Suprapubic skin (tissue), 4 donors: ENCODE measurements around the gene CACNA2D4. TPM values are rescaled to one million over a fixed set of nuclear protein-coding genes. Genes with fewer than 3 reads are reported as not detected.

Experiments used
- DNase-seq, 2 donors: peaks; one replicate each; pipeline ENCODE4 v3.0.0-alpha.2; 2019; ENCODE audit warnings: low spot score in 2 of 2
- H3K27ac ChIP-seq: fragments of 200-600 bp; sonication (generic); one replicate; pipeline ENCODE4 v1.5.1; 2019
- H3K27me3 ChIP-seq: fragments of 200-600 bp; sonication (generic); one replicate; pipeline ENCODE4 v1.5.1; 2019
- H3K36me3 ChIP-seq: fragments of 200-600 bp; sonication (generic); one replicate; pipeline ENCODE4 v1.5.1; 2019
- H3K4me1 ChIP-seq: fragments of 200-600 bp; sonication (generic); one replicate; pipeline ENCODE4 v1.5.1; 2019
- H3K4me3 ChIP-seq: fragments of 200-600 bp; sonication (generic); one replicate; pipeline ENCODE4 v1.5.1; 2019; ENCODE audit warnings: mild to moderate bottlenecking
- H3K9me3 ChIP-seq: fragments of 200-600 bp; sonication (generic); one replicate; pipeline ENCODE4 v1.5.1; 2019
- CTCF ChIP-seq, 2 donors: fragments of 200-600 bp in 1 of 2; fragments of 450-650 bp in 1 of 2; sonication (generic) in 1 of 2; IDR thresholded peaks; one replicate each; pipeline ENCODE4 v1.5.1; 2016 to 2019; ENCODE audit warnings: antibody characterized with exemption in 2 of 2, mild to moderate bottlenecking in 1 of 2, moderate library complexity in 1 of 2
- EP300 ChIP-seq: sonication (generic); formaldehyde crosslinking; IDR thresholded peaks from one replicate; pipeline ENCODE4 v1.6.1; 2017; ENCODE audit warnings: antibody characterized with exemption
- POLR2A ChIP-seq, 2 donors: fragments of 450-650 bp; IDR thresholded peaks; one replicate each; pipeline ENCODE4 v1.6.1; 2017; ENCODE audit warnings: antibody characterized with exemption in 2 of 2, mild to moderate bottlenecking in 2 of 2, moderate library complexity in 2 of 2
- POLR2AphosphoS5 ChIP-seq, 3 donors: sonication (generic); formaldehyde crosslinking; IDR thresholded peaks; one replicate each; pipeline ENCODE4 v1.6.1; 2017; ENCODE audit warnings: antibody characterized with exemption in 3 of 3
- WGBS: methylation state at CpG from one replicate; pipeline ENCODE4 v1.1.5; 2018; 5-methylcytosine and 5-hydroxymethylcytosine counted together
- total RNA-seq, 4 donors: library from RNA; depleted of rRNA; stranded (reverse); fragments of >200 nt; gene quantifications; one replicate each; pipeline ENCODE4 v1.1.0, GENCODE V29; 2016

The CACNA2D4 gene
- total RNA-seq, 4 donors from 2014 or later, result 0.56 to 1.5 (median 0.97) TPM

GRCh38 chr12:1857821-1858220 is 60.6 kb downstream of the CACNA2D4 start:
- Histone ChIP-seq H3K36me3 (no peaks in the 10 kb centered on the region), H3K4me3 (no peak overlapping the region), H3K27ac (no peak overlapping the region), H3K4me1 (no peaks in the 10 kb centered on the region), H3K27me3 (peaks cover 6% of the 10 kb centered on the region), H3K9me3 (peaks cover 13% of the 10 kb centered on the region)
- WGBS, result 91% methylated on average over 7 of the region's 7 CpGs
- TF ChIP-seq CTCF (IDR thresholded peaks at IDR 0.05), result no peak
- no peak for TF ChIP-seq EP300
- no peak for TF ChIP-seq POLR2A (IDR thresholded peaks at IDR 0.05)
- TF ChIP-seq POLR2AphosphoS5 (IDR thresholded peaks at IDR 0.05), result no peak
- no peak for DNase-seq

- 69% methylated on average over 2 of the region's 2 CpGs for WGBS
- no peak overlapping the region for H3K4me3 ChIP-seq
- no peak overlapping the region for H3K27ac ChIP-seq
Measured at GRCh38 chr12:1857086-1857485, 61.4 kb downstream of the CACNA2D4 start.

GRCh38 chr12:1855241-1855640 is 63.2 kb downstream of the CACNA2D4 start:
- DNase-seq, result no peak
- Histone ChIP-seq H3K9me3 (peaks cover 13% of the 10 kb centered on the region), H3K4me3 (no peak overlapping the region), H3K27ac (no peak overlapping the region), H3K4me1 (no peaks in the 10 kb centered on the region), H3K36me3 (no peaks in the 10 kb centered on the region), H3K27me3 (peaks cover 6% of the 10 kb centered on the region)
- WGBS, result 47% methylated on average over 3 of the region's 3 CpGs
- no peak for TF ChIP-seq CTCF (IDR thresholded peaks at IDR 0.05)
- TF ChIP-seq POLR2AphosphoS5 (IDR thresholded peaks at IDR 0.05), result no peak
- TF ChIP-seq POLR2A (IDR thresholded peaks at IDR 0.05), result no peak
- no peak for TF ChIP-seq EP300

More at GRCh38 chr12:1857086-1857485, 61.4 kb downstream of the CACNA2D4 start:
- peaks cover 13% of the 10 kb centered on the region for H3K9me3 ChIP-seq
- no peak for TF ChIP-seq POLR2A (IDR thresholded peaks at IDR 0.05)
- no peak for TF ChIP-seq CTCF (IDR thresholded peaks at IDR 0.05)
- H3K27me3 ChIP-seq, result peaks cover 6% of the 10 kb centered on the region
- no peak for DNase-seq
- no peaks in the 10 kb centered on the region for H3K4me1 ChIP-seq
- H3K36me3 ChIP-seq, result no peaks in the 10 kb centered on the region

- 89% methylated on average over 8 of the region's 8 CpGs for WGBS
- no peak overlapping the region for H3K4me3 ChIP-seq
- DNase-seq, result no peak
- H3K9me3 ChIP-seq, result peaks cover 13% of the 10 kb centered on the region
- H3K27ac ChIP-seq, result no peak overlapping the region
- no peaks in the 10 kb centered on the region for H3K4me1 ChIP-seq
- H3K27me3 ChIP-seq, result peaks cover 5% of the 10 kb centered on the region
- no peaks in the 10 kb centered on the region for H3K36me3 ChIP-seq
- no peak for TF ChIP-seq CTCF (IDR thresholded peaks at IDR 0.05)
- no peak for TF ChIP-seq POLR2AphosphoS5 (IDR thresholded peaks at IDR 0.05)
- no peak for TF ChIP-seq EP300
- TF ChIP-seq POLR2A (IDR thresholded peaks at IDR 0.05), result no peak
Measured at GRCh38 chr12:1853716-1854115, 64.7 kb downstream of the CACNA2D4 start.

GRCh38 chr12:1852076-1852475 is 66.4 kb downstream of the CACNA2D4 start:
- Histone ChIP-seq H3K27ac (no peak overlapping the region), H3K27me3 (no peaks in the 10 kb centered on the region), H3K9me3 (peaks cover 13% of the 10 kb centered on the region), H3K4me1 (no peaks in the 10 kb centered on the region), H3K36me3 (no peaks in the 10 kb centered on the region), H3K4me3 (no peak overlapping the region)
- TF ChIP-seq EP300, result no peak
- TF ChIP-seq POLR2A (IDR thresholded peaks at IDR 0.05), result no peak
- TF ChIP-seq POLR2AphosphoS5 (IDR thresholded peaks at IDR 0.05), result no peak
- TF ChIP-seq CTCF (IDR thresholded peaks at IDR 0.05), result no peak
- no peak for DNase-seq
- 77% methylated on average over 1 of the region's 1 CpG for WGBS
